Measurements from ENCODE around the gene KCNH8. TPM values are rescaled to one million over a fixed set of nuclear protein-coding genes. Genes with fewer than 3 reads are reported as not detected.

The KCNH8 gene
- total and polyA plus RNA-seq, 2 of the 4 experiments (the other 2 are of a cell fraction) = not detected

GRCh38 chr3:19331931-19332330 is 183.6 kb downstream of the KCNH8 start:
- Histone ChIP-seq H2BK5ac (ENCODE audit: low read depth, low read length, poor library complexity, severe bottlenecking) (no peak overlapping the region), H3K56ac (ENCODE audit: extremely low read depth, insufficient read depth, low read length) (no peak overlapping the region), H3K9me1 (ENCODE audit: insufficient read depth, low read length) (no peaks in the 10 kb centered on the region), H3K9ac (ENCODE audit: low read depth, low read length) (no peak overlapping the region), H4K5ac (ENCODE audit: low read depth, low read length) (no peak overlapping the region), H2BK20ac (ENCODE audit: low read depth, low read length) (no peak overlapping the region), H3K79me1 (ENCODE audit: low read depth in 1 of 2, low read length in 2 of 2) (no peaks in the 10 kb centered on the region), H3K23ac (ENCODE audit: low read depth, low read length) (no peak overlapping the region), H3K4me1 (ENCODE audit: control insufficient read depth, insufficient read depth, low read length) (no peaks in the 10 kb centered on the region), H3K9me3 (ENCODE audit: control insufficient read depth, insufficient read depth, low read length) (peaks cover 7% of the 10 kb centered on the region), H3K36me3 (ENCODE audit: control insufficient read depth, insufficient read depth, low read length) (no peaks in the 10 kb centered on the region), H2AK9ac (replicated peaks; ENCODE audit: low read depth, low read length, poor library complexity) (no peak overlapping the region), H3K4ac (ENCODE audit: low read depth, low read length) (no peak overlapping the region), H3K27me3 (ENCODE audit: control insufficient read depth, insufficient read depth, low read length) (no peaks in the 10 kb centered on the region), H2AFZ (replicated peaks; ENCODE audit: low read length, poor library complexity) (no peak overlapping the region), H2BK120ac (ENCODE audit: low read depth, low read length) (no peak overlapping the region), H4K91ac (ENCODE audit: insufficient read depth, low read depth, low read length) (no peak overlapping the region), H3K4me3 (ENCODE audit: insufficient read depth, low read depth, low read length) (no peak overlapping the region), H3K14ac (replicated peaks; ENCODE audit: low read depth, low read length) (no peak overlapping the region), H2AK5ac (ENCODE audit: low read depth, low read length) (no peak overlapping the region), H4K20me1 (ENCODE audit: insufficient read depth, low read length) (no peaks in the 10 kb centered on the region), H4K8ac (ENCODE audit: low read depth in 2 of 2, low read length in 2 of 2) (no peak overlapping the region), H3K4me2 (ENCODE audit: low read depth, low read length) (no peak overlapping the region), H2BK15ac (ENCODE audit: low read depth, low read length) (no peak overlapping the region), H3K18ac (ENCODE audit: low read depth, low read length) (no peak overlapping the region), H3K27ac (ENCODE audit: insufficient read depth, low read length) (no peak overlapping the region)
- WGBS, 2 experiments (ENCODE audit: extremely low coverage in 2 of 2, insufficient read length in 1 of 2) = no CpG with 5 or more reads among the region's 2 CpGs
- ChIA-PET CTCF (no interaction called here), POLR2A (ENCODE audit: unreplicated experiment) (no interaction called here)
- in situ Hi-C loops (cut with MboI; ENCODE audit: low sequenced_read_pairs) = no loop called here
- no TSS peak for BruUV-seq (replicated peaks)
- intact Hi-C loops (cut with micrococcal nuclease) = no loop called here
- DNase-seq (no peak), ATAC-seq (ENCODE audit: low read depth) (no peak)
- dilution Hi-C loops (cut with HindIII; ENCODE audit: low sequenced_read_pairs, unreplicated experiment) = no loop called here
- TF ChIP-seq ELK1 (IDR thresholded peaks at IDR 0.05; ENCODE audit: borderline replicate concordance, low read depth, low read length) = no peak
- TF ChIP-seq CEBPB (IDR thresholded peaks at IDR 0.05; ENCODE audit: low read depth, low read length) = no peak
- no peak for TF ChIP-seq USF2 (IDR thresholded peaks at IDR 0.05; ENCODE audit: low read depth, low read length)
- TF ChIP-seq POLR2A (IDR thresholded peaks at IDR 0.05; ENCODE audit: low read depth, low read length) = no peak
- no peak for TF ChIP-seq FOS (IDR thresholded peaks at IDR 0.05; ENCODE audit: low read depth, low read length)
- no peak for TF ChIP-seq MAZ (IDR thresholded peaks at IDR 0.05; ENCODE audit: borderline replicate concordance, low read depth, low read length)
- TF ChIP-seq BHLHE40 (IDR thresholded peaks at IDR 0.05; ENCODE audit: low read depth, low read length) = no peak
- TF ChIP-seq NFE2L2 (IDR thresholded peaks at IDR 0.05; ENCODE audit: low read depth, low read length) = no peak
- TF ChIP-seq CTCF (conservative IDR thresholded peaks at IDR 0.05; ENCODE audit: low read depth, low read length) = no peak
- no peak for TF ChIP-seq RAD21 (IDR thresholded peaks at IDR 0.05; ENCODE audit: low read length)
- no peak for TF ChIP-seq SMC3 (IDR thresholded peaks at IDR 0.05; ENCODE audit: low read depth, low read length)
- no peak for TF ChIP-seq MXI1 (IDR thresholded peaks at IDR 0.05; ENCODE audit: borderline replicate concordance, low read depth, low read length)
- no peak for TF ChIP-seq MAFK (IDR thresholded peaks at IDR 0.05; ENCODE audit: low read depth, low read length)
- TF ChIP-seq CHD1 (IDR thresholded peaks at IDR 0.05; ENCODE audit: low read depth, low read length) = no peak
- no peak for TF ChIP-seq RFX5 (IDR thresholded peaks at IDR 0.05; ENCODE audit: low read depth, low read length)
- no peak for TF ChIP-seq RCOR1 (IDR thresholded peaks at IDR 0.05; ENCODE audit: insufficient replicate concordance, low read length)
